ENCODE data around the gene GLIPR1.

- TF ChIP-seq, protein P1, sequence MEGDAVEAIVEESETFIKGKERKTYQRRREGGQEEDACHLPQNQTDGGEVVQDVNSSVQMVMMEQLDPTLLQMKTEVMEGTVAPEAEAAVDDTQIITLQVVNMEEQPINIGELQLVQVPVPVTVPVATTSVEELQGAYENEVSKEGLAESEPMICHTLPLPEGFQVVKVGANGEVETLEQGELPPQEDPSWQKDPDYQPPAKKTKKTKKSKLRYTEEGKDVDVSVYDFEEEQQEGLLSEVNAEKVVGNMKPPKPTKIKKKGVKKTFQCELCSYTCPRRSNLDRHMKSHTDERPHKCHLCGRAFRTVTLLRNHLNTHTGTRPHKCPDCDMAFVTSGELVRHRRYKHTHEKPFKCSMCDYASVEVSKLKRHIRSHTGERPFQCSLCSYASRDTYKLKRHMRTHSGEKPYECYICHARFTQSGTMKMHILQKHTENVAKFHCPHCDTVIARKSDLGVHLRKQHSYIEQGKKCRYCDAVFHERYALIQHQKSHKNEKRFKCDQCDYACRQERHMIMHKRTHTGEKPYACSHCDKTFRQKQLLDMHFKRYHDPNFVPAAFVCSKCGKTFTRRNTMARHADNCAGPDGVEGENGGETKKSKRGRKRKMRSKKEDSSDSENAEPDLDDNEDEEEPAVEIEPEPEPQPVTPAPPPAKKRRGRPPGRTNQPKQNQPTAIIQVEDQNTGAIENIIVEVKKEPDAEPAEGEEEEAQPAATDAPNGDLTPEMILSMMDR (IDR thresholded peaks at IDR 0.05) = no peak
- TF ChIP-seq POLR2A (IDR thresholded peaks at IDR 0.05) = no peak
These were observed 69.4 kb downstream of the GLIPR1 start for GRCh38 chr12:75549989-75550388.

Measured in esophagus squamous epithelium (tissue), 4 donors.